H1 (cell line): Measurements from ENCODE around the gene LYRM7. TPM values are rescaled to one million over a fixed set of nuclear protein-coding genes. Genes with fewer than 3 reads are reported as not detected.

ENCODE experiments used
- polyA plus RNA-seq, 7 experiments: library from polyadenylated mRNA; depleted of rRNA in 3 of 7; stranded (reverse) in 5 of 7; unstranded in 2 of 7; fragments of >200 nt in 5 of 7; fragments of 200-250 nt in 2 of 7; gene quantifications; 1 replicate in 5 of 7; 2 replicates in 1 of 7; 4 replicates in 1 of 7; pipeline versions ENCODE4 v1.2.1 to v1.2.3, GENCODE V29; 2011 to 2013; ENCODE audit warnings: missing spikeins in 2 of 7, mixed read lengths in 2 of 7
- total RNA-seq: library from RNA; stranded (reverse); fragmentation: NEBNext Ultra II Directional; extraction: Animal tissue kit (Norgen Biotek cat#: 25700); gene quantifications from 2 replicates; pipeline ENCODE4 v1.2.1, GENCODE V29; 2021

The LYRM7 gene
- total and polyA plus RNA-seq, 2 of the 8 experiments (the other 6 are each of a cell fraction or from before 2014, with no cell fraction given), result 1.9 to 12.6 TPM

Other genes starting within 250 kb of the LYRM7 start
- 222 and 230 TPM in 2 replicates for gene HINT1, start 5.7 kb upstream of the LYRM7 start, total RNA-seq
- 281 and 479 TPM in 2 replicates for gene HINT1, start 5.7 kb upstream of the LYRM7 start, polyA plus RNA-seq (2011; rRNA removed)
- 26.3 and 30.8 TPM in 2 replicates for gene CDC42SE2, start 93.1 kb downstream of the LYRM7 start, total RNA-seq
- gene CDC42SE2, start 93.1 kb downstream of the LYRM7 start, polyA plus RNA-seq (2011; rRNA removed), result 8.0 and 16.7 TPM in 2 replicates